ES-I3 (cell line): Measurements from ENCODE around the gene RASGRP1.

Source experiments
- H3K36me3 ChIP-seq: 2 replicates; pipeline ENCODE4 v1.6.1; 2013; ENCODE audit warnings: mild to moderate bottlenecking, low read length, control low read depth, moderate library complexity; ENCODE audit not compliant: insufficient read depth
- H3K4me1 ChIP-seq: 2 replicates; pipeline ENCODE4 v1.6.1; 2013; ENCODE audit warnings: mild to moderate bottlenecking, control low read depth, low read length; ENCODE audit not compliant: insufficient read depth
- H3K9ac ChIP-seq: 2 replicates; pipeline ENCODE4 v1.6.1; 2013; ENCODE audit warnings: low read depth, mild to moderate bottlenecking, low read length, moderate library complexity
- H3K9me3 ChIP-seq: 2 replicates; pipeline ENCODE4 v1.6.1; 2013; ENCODE audit warnings: mild to moderate bottlenecking, low read length, moderate library complexity; ENCODE audit not compliant: control insufficient read depth, insufficient read depth

Gene RASGRP1

DNA sequence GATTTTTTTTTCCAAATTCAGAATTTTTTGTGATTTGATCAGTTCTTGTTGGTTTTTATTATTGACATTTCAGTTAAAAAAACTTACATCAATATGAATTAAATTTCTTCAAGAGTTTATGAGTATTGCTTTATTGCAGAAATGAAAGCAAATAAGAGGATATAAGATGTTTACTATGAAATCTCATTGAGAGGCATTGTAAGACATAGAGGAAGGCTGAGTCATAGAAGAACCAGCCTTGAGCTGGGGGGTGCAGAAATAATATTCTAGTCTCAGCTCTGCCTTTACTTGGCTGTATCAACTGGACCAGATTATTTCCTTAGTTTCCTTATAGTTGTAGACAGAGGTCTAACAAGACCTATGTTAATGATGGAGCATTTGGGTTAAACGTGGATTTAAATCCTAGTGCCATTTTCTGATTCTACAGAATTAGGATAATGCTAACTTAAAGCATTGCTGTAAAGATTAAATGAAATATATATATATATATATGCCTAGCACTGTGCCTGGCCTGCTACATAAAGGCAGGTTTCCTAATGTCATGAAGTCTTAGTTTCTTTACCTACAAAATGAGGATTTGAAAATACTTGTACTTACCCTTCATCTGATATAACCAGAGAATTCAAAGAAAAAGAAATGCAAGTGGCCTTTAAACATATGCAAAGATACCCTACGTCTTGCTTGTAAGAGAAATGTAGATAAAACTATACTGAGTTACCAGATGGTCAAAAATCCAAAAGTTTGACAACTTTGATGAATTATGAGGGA is 103.4 kb downstream of the RASGRP1 start:
- Histone ChIP-seq H3K4me1 (no peaks in the 10 kb centered on the region), H3K9me3 (no peaks in the 10 kb centered on the region), H3K36me3 (no peaks in the 10 kb centered on the region), H3K9ac (no peak overlapping the region)

DNA sequence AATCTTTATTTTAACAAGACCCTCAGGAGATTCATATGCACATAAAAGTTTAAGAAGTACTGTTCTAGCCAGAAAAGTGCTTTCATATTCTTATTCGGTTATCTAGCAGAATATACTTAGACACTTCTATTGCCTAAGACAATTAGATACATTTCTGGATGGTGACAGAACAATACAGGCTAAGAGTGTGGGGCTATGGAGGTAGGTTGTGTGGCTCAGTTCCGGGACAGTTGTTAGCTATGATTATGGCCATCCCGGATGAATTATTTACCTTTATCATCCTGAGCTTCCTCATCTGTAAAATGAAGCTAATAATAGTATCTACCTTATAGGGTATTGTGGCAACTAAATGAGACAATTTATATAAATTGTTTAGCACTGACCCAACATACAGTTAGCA is 104.1 kb downstream of the RASGRP1 start:
- Histone ChIP-seq H3K9me3 (no peaks in the 10 kb centered on the region), H3K9ac (no peak overlapping the region), H3K4me1 (no peaks in the 10 kb centered on the region; the same call in 1 of the 2 replicates), H3K36me3 (no peaks in the 10 kb centered on the region)

DNA sequence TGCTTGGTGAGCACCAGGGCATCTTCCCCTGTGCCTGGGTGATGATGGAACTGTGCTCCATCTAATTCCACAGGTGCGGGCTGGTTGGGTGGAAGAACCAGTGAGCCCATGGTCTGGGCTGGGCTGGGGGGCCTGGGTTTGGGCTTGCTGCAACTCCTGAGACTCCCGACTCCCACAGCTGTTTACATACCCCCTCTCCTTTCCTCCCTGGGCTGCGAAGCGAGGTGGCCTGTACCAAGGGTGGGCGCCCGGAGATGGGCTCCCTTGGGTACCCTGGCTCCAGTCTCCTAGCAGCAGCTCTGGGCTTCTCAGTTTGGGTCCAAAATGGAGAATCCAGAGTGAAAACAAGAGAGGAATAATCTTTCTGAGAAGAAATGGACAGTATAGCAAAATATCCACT is 105.1 kb downstream of the RASGRP1 start:
- Histone ChIP-seq H3K9ac (no peak overlapping the region), H3K9me3 (no peaks in the 10 kb centered on the region), H3K4me1 (no peaks in the 10 kb centered on the region; the same call in 1 of the 2 replicates), H3K36me3 (no peaks in the 10 kb centered on the region)

DNA sequence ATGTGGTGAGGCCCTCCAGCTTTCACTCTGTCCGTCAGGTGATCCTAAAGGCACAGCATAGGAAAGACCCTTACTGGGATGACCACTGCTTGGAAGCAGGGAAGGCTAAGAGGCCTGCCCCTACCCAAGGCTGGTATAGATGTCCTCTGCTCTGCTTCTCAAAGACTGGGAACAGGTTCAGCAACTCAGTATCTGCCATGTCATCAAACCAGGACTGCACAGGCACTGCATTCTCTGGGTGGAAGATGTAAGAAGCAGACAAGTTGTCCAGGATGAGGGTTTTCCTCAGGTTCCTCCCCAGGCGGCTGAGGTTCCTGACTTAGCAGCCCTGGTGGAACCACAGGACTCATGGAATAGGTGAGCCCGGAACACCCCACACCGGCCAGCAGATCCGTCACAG is 106.0 kb downstream of the RASGRP1 start:
- Histone ChIP-seq H3K9me3 (no peaks in the 10 kb centered on the region), H3K4me1 (no peaks in the 10 kb centered on the region; the same call in 1 of the 2 replicates), H3K9ac (no peak overlapping the region), H3K36me3 (no peaks in the 10 kb centered on the region)

DNA sequence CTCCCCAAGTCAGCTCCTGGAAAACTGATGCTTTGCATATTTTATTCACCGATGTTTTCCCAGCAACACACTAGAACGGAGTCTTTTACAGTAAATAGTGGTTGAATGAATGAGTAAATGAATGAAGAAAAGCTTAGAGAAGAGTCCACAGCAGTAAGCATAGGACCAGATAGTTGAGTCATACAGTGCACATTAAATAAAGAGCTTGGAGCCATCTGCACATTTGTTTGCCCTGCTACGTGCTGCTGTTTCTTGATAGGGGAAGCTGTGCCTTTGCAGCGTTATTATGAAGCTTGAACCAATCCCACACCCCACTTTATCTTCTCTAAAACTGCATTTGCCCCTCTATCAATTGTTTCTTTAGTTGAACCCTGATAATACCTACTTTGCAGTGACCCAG is 109.5 kb downstream of the RASGRP1 start:
- peak overlapping the region; percentile 93 for H3K9ac ChIP-seq
- H3K9me3 ChIP-seq = no peaks in the 10 kb centered on the region

DNA sequence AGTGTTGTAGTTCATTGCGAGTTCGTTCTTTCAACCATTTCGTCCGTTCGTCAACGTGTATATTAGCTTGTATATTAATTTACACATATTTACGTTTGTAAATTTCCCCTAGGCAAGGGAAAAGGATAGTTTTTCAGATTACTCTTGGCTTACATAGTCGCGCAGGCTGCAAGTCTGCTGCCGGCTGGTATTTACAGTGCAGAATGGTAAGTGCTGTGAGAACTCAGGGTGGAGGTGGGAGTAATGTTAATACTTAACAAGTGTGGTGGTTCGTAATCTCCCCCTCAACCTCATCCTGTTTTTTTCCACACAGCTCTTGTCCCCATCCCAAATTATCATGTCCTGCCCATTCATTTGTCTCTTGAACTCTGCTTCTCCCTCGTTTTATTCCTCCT is 109.9 kb downstream of the RASGRP1 start:
- Histone ChIP-seq H3K36me3 (no peaks in the 10 kb centered on the region), H3K4me1 (no peaks in the 10 kb centered on the region; the same call in 1 of the 2 replicates), H3K9ac (peak overlapping the region; percentile 93), H3K9me3 (no peaks in the 10 kb centered on the region)

More for the DNA sequence above, 109.5 kb downstream of the RASGRP1 start:
- no peaks in the 10 kb centered on the region; the same call in 1 of the 2 replicates for H3K4me1 ChIP-seq
- no peaks in the 10 kb centered on the region for H3K36me3 ChIP-seq

DNA sequence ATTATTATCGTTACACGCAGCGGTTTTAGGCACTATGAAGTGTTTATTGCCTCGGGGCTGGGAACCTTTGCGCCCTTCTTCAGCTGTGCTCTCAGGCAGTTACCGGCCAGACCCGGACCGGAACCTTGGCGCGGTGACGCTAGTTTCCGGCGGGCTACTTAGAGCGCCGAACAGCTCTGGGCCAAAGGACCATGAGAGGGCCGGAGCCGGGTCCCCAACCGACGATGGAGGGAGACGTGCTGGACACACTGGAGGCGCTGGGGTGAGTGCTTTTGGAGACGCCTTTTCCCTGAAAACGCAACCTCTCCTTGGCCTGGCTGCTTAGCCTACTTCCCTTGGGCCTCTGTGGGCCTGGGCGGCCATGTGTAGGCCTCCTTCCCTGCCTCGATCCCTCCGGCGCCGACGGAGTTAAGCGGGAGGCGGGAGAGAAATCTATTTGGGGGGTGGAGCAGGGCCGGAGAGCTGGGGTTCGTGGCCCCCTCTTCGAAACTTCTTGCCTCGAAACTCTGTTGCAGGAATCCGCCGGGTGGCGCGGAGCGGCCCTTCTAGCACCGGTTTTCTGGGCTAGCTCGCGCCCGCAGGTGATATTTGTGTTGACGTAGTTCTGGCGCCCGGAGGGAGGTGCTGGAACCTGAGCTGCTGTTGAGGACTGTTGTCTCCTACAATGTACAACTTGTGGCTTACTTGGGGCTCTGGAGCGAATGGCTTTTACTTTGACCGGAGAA is 110.5 kb downstream of the RASGRP1 start, which contains the start of gene FAM98B:
Gene FAM98B (plus strand): TSS at position 157 of the 725 bp plus-strand sequence. CDS start 35 bp downstream, at position 192.
- Histone ChIP-seq H3K4me1 (no peaks in the 10 kb centered on the region; the same call in 1 of the 2 replicates), H3K36me3 (no peaks in the 10 kb centered on the region), H3K9ac (peak within 1 kb of the TSS; percentile 93), H3K9me3 (no peaks in the 10 kb centered on the region)

DNA sequence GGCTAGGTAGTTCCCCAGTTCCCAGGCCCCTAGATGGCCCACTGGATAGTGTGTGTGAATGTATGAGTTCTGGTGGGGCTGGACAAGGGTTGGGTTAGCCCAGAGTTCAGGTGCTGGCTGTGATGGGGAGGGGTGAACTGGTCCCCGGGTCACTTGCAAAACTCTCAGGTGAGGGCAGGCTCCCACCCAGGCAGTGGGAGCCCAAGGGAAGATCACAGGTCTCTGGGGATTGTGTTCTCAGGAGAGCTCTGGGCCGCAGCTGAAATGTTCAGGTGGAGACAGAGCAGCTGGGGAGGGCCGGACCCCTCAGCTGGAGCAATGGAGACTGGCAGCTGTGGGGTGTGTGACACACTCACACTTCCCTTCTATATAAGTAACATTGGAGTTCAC is 123.5 kb downstream of the RASGRP1 start:
- Histone ChIP-seq H3K9me3 (no peaks in the 10 kb centered on the region), H3K4me1 (no peaks in the 10 kb centered on the region)

DNA sequence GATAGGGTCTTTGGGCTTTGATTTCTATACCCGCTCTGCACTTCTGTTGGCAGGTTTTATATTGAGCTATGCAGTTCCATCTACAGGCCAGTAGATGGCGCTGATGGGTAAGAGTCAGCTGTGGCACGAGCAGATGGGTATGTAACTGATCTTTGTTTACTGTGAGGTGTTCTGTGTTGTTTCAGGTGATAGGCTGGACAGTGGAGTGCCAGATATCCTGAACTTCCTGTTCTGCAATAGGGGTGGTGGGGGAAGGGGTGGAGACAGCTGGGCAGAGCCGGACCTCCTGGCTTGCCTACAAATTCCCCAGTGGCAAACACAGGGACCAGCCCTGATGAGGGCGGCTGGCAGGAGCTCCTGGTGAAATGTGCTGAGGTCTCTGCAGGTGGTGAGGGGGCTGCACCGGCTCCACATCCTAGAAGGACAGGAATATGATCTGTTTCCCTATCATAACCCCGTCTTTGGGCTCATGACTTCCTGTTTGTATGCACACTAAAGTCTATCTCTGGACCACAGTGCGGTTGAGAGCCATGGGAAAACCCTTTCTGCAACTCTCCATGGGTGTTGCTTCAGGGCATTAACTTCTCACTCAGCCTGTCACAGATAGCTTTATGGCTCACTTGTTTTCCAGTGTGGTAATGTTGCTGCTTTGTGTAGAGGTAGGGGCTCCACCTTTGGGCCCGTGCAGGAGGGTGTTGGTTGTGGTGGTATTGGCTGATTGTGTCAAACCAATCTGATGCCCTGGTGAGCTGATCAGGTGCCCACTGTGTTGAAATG is 124.1 kb downstream of the RASGRP1 start:
- no peaks in the 10 kb centered on the region for H3K4me1 ChIP-seq
- H3K36me3 ChIP-seq = no peaks in the 10 kb centered on the region
- H3K9ac ChIP-seq = no peak overlapping the region
- H3K9me3 ChIP-seq = no peaks in the 10 kb centered on the region

More for the DNA sequence above, 123.5 kb downstream of the RASGRP1 start:
- Histone ChIP-seq H3K36me3 (no peaks in the 10 kb centered on the region), H3K9ac (no peak overlapping the region)
